Heart left ventricle (tissue), 13 donors: Measurements from ENCODE around the gene SCML1.
"Not testable (repeated sequence)": the region's sequence is repeated elsewhere in the genome, so short reads cannot be mapped to it uniquely, and the experiment has no call there.

Experiments used
- POLR2A ChIP-seq, 2 donors: fragments of 450-650 bp; IDR thresholded peaks; one replicate each; pipeline ENCODE4 v1.6.1; 2017; ENCODE audit warnings: antibody characterized with exemption in 2 of 2, mild to moderate bottlenecking in 2 of 2, moderate library complexity in 2 of 2
- TF ChIP-seq, protein P1 (sequence below), 12 donors: fragments of 200-600 bp; sonication (generic) in 4 of 12; IDR thresholded peaks; one replicate each; pipeline versions ENCODE4 v1.5.0 to v1.8.0; 2018 to 2022; ENCODE audit warnings: antibody characterized with exemption in 12 of 12, mild to moderate bottlenecking in 5 of 12
- donor health status: ischemic (EF 13 %, LVEDD 7.1; RV severe dilation, severe dysfunction).
- donor health status: DM: no; HTN: yes; CAD: no.
- donor health status: DM: no; HTN: no; CAD: no.
- donor health status: ischemic (EF 25% LVEDD 6.9; RV normal size, moderate dysfunction).
- donor health status: ischemic (EF 25% LVEDD 5.7; RV mildly dilated, moderate dysfunction).
- donor health status: ischemic (EF 35%, LVEDD 5.7; RV mildly dilated, moderate dysfunction).
- donor health status: nonischemic (EF 11% LVEDD 7.7; RV severe dilation, severe dysfunction).
- donor health status: DM: yes; HTN: yes; CAD: no.
- donor health status: PGD.
- donor health status: ischemic (EF 29% LVEDD 5.4; RV normal size, mild dysfunction).
- donor health status: nonischemic (EF 23%, LVEDD 6.1; RV moderate dilation, normal function).

DNA sequence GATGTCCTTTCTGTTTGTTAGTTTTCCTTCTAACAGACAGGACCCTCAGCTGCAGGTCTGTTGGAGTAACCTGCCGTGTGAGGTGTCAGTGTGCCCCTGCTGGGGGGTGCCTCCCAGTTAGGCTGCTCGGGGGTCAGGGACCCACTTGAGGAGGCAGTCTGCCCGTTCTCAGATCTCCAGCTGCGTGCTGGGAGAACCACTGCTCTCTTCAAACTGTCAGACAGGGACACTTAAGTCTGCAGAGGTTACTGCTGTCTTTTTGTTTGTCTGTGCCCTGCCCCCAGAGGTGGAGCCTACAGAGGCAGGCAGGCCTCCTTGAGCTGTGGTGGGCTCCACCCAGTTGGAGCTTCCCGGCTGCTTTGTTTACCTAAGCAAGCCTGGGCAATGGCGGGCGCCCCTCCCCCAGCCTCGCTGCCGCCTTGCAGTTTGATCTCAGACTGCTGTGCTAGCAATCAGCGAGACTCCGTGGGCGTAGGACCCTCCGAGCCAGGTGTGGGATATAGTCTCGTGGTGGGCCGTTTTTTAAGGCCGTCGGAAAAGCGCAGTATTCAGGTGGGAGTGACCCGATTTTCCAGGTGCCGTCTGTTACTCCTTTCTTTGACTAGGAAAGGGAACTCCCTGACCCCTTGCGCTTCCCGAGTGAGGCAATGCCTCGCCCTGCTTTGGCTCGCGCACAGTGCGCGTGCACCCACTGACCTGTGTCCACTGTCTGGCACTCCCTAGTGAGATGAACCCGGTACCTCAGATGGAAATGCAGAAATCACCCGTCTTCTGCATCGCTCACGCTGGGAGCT is 49.5 kb downstream of the SCML1 start:
- TF ChIP-seq, protein P1, sequence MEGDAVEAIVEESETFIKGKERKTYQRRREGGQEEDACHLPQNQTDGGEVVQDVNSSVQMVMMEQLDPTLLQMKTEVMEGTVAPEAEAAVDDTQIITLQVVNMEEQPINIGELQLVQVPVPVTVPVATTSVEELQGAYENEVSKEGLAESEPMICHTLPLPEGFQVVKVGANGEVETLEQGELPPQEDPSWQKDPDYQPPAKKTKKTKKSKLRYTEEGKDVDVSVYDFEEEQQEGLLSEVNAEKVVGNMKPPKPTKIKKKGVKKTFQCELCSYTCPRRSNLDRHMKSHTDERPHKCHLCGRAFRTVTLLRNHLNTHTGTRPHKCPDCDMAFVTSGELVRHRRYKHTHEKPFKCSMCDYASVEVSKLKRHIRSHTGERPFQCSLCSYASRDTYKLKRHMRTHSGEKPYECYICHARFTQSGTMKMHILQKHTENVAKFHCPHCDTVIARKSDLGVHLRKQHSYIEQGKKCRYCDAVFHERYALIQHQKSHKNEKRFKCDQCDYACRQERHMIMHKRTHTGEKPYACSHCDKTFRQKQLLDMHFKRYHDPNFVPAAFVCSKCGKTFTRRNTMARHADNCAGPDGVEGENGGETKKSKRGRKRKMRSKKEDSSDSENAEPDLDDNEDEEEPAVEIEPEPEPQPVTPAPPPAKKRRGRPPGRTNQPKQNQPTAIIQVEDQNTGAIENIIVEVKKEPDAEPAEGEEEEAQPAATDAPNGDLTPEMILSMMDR (IDR thresholded peaks at IDR 0.05), result not testable (repeated sequence)
- TF ChIP-seq POLR2A (IDR thresholded peaks at IDR 0.05), result not testable (repeated sequence)
